GM12892 (cell line): ENCODE results near the gene PDE1A.

Experiments
- POLR2A ChIP-seq: IDR thresholded peaks from 2 replicates; pipeline ENCODE4 v1.6.1; 2011; ENCODE audit warnings: low read depth, low read length, control low read depth
- POLR2AphosphoS5 ChIP-seq: IDR thresholded peaks from 2 replicates; pipeline ENCODE4 v1.6.1; 2011; ENCODE audit warnings: low read depth, low read length, control low read depth
- TAF1 ChIP-seq: IDR thresholded peaks from 2 replicates; pipeline ENCODE4 v1.6.1; 2011; ENCODE audit warnings: low read depth, mild to moderate bottlenecking, control low read depth, low read length, borderline replicate concordance

- TF ChIP-seq POLR2A (no peak), POLR2AphosphoS5 (no peak), TAF1 (no peak)
These were observed at the start of gene PDE1A for GRCh38 chr2:182426918-182427240.
